GM18519 (cell line): ENCODE measurements around the gene MED29.

Experiments
- ATAC-seq: cut with Tn5 transposase; IDR thresholded peaks from one replicate; pipeline ENCODE4 v1.9.1; 2021; ENCODE audit warnings: mild to moderate bottlenecking, moderate library complexity; ENCODE audit not compliant: unreplicated experiment, low FRiP score

The MED29 gene

DNA sequence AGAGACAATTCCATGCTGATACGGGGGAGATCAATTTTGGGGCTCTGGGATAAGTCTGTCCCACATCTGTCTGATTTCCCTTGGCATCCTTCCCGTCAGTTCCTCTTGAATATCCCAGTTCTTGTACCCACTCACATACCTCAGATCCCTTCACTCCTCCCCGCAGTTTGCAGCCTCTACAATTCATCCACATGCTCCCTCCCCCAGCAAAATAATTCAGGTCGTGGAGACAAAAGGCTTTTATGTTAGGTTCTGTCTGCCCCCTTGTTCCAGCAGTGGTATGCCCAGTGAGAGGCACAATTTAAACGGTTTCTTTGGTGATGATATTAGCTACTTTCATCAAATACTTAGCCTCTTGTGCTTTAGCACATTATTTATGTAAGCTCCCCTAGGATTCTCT lies 35.0 kb downstream of the MED29 start:
- no peak for ATAC-seq

DNA sequence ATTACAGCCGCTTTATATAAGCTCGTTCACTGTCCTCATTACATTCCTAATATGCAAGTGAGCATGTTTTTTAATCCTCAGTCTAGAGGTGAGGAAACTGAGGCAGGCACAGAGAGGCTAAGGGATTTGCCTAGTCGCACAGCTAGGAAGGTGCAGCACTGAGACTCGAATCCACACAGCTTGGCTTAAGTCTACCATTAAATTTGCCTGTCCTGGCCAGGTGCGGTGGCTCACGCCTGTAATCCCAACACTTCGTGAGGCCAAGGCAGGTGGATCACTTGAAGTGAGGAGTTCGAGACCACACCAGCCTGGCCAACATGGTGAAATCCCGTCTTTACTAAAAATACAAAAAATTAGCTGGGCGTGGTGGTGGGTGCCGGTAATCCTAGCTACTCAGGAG lies 36.5 kb downstream of the MED29 start:
- ATAC-seq: no peak

GRCh38 chr19:39428283-39429112 lies 37.3 kb downstream of the MED29 start:
- no peak for ATAC-seq

DNA sequence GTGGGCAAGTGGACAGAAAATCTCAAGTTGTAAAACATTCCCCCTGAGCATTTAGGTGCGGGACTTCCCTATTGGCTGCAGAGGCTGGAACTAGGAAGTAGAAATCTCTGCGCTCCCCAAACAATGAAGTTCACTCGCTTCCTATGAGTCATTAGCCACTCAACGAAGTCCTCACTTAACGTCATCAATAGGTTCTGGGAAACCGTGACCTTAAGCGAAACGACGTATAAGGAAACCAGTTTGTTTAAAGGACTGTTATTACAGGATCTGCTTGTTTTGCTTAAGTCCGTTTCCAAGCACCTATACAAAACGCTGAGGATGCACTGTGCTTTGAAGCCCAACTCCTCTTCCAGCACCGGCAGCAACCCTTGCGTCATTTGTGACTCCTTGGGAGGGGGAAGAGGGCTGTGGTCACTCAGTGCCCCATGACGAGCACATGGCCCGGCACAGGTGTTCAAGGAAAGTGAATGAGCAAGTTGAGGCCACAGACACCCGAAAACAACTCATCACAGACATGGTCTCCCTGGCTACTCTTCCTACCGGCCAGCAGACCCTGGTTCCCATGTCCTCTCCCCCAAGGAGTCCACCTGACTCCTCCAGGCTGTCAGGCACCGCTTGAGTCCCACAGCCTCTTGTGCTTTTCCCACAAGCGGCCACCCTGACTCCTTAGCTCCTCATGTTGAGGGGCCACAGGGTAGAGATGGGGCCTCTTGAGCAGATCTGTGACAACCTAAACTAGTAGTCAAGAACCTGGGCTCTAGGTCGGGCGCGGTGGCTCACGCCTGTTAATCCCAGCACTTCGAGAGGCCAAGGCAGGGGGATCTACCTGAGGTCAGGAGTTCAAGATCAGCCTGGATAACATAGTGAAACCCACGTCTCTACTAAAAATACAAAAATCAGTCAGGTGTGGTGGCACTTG lies 39.8 kb downstream of the MED29 start:
- ATAC-seq: no peak

DNA sequence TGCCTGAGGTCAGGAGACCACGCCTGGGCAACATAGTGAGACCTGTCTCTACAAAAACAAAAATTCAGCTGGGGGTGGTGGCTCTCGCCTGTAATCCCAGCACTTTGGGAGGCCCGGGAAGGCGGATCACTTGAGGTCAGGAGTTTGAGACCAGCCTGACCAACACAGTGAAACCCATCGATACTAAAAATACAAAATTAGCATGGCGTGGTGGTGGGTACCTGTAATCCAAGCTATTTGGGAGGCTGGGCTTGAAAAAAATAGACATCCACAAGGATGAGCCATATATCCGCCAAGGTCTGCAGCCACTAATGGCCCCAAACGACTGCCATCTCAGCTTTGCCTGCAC lies 41.5 kb downstream of the MED29 start:
- no peak for ATAC-seq

GRCh38 chr19:39433480-39434079 lies 42.4 kb downstream of the MED29 start:
- ATAC-seq: no peak

GRCh38 chr19:39434123-39435076 lies 43.2 kb downstream of the MED29 start:
- no peak for ATAC-seq

- ATAC-seq: peak; percentile 59
Measured at GRCh38 chr19:39435499-39436349, 44.5 kb downstream of the MED29 start, which contains the start of gene RPS16. TSS of gene RPS16 (minus strand) at chr19:39435949. CDS start at chr19:39435895, 54 bp downstream.

DNA sequence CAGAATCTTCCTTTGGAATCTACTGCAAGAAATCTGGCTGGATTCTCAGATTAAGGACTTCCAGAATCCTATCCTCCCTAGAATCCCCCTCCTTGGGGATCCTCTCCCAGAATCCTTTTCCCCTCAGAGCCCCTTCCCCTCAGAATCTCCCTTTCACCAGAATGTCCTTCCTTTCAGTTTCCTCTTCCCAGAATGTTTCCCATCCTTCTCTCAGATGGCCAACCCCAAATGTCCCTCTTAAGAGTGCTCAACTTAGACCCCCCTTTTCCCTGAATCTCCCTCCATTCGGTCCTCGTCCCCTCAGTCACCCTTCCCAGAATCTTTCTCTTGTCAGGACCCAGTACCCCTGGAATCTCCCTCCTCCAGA lies 45.2 kb downstream of the MED29 start:
- no peak for ATAC-seq

- no peak for ATAC-seq
Measured at GRCh38 chr19:39438270-39438934, 47.2 kb downstream of the MED29 start.

DNA sequence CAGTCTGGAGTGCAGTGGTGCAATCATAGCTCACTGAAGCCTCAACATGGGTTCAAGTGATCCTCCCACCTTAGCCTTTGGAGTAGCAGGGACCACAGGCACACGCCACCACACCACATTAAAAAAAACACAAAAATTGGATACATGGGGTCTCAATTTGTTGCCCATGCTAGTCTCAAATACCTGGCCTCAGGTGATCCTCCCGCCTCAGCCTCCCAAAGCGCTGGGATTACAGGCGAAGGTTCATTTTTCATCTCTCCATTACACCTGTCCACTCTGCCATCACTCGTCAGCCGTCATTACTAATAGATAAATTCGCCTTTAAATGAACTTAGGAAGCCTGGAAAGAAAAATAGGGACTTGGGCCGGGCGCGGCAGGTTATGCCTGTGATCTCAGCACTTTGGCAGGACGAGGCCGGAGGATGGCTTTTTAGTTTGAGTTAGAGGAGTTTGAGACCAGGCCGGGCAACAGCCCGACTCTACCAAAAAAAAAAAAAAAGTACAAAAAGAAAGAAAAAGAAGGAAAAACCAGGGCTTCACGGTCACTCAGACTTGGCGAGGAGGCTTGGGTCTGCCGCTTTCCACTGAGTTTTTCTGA lies 53.5 kb downstream of the MED29 start:
- no peak for ATAC-seq

DNA sequence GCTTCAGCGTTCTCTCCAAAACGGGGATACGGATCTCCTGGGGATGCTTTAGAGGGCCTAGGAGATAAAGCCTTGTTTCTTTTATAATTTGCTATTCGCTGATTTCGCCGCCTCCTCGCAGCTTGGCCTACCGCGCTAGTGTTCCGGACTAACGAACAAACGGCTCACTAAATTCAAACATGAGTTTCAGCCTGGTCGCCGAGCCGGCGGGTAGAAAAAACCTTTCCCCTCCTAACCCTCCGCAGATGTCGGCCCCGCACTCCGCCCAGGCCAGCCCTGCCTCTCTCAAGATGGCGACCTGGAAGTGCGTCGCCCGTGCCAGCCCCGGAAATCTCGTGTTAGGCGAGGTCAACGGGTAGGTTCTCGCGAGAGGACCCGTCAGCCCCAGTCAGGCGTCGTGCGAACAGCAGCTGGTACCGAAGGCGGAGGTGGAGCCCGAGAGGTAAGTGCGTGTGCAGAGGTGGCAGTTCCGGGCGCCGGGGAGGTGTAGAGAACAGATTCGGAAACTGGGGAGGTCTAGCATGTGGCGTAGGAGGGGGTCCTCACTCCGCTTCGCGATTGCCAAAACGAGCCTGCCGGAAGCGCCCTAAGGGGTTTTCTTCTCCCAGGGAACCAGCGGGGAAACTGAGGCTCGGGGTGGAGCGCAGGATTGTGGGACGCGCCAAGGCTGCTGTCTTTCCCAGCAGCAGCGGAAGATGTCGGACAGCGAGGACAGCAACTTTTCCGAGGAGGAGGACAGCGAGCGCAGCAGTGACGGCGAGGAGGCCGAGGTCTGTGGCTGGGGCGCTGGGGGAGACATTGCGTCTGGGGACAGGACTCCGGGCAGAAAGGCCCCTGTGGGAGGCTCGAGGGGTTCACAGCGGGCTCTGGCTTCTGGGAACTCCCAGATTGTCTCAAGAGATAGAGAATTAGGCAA lies 54.3 kb downstream of the MED29 start, which contains the start of gene SUPT5H:
Gene SUPT5H (plus strand): TSS at position 387 of the 916 bp plus-strand sequence. CDS start 309 bp downstream, at position 696.
- peak; percentile 68 for ATAC-seq

- ATAC-seq: no peak
Measured at GRCh38 chr19:39446365-39447084, 55.3 kb downstream of the MED29 start.

- ATAC-seq: no peak
Measured at GRCh38 chr19:39448271-39448670, 57.1 kb downstream of the MED29 start.

- ATAC-seq: no peak
Measured at GRCh38 chr19:39449116-39449797, 58.1 kb downstream of the MED29 start.
